ENCODE data around the gene ARL15. TPM values are rescaled to one million over a fixed set of nuclear protein-coding genes. Genes with fewer than 3 reads are reported as not detected.

Gene ARL15
- total and polyA plus RNA-seq, 2 of the 8 experiments (the other 6 are each of a cell fraction or from before 2014, with no cell fraction given) = 9.9 to 21.2 TPM

GRCh38 chr5:53893626-53894025 is 416.7 kb downstream of the ARL15 start:
- Histone ChIP-seq H2BK15ac (ENCODE audit: low read length) (no peak overlapping the region), H4K5ac (ENCODE audit: insufficient read length, low read depth, low read length) (no peak overlapping the region), H4K20me1 (replicated peaks in 1 of 2; ENCODE audit: control insufficient read depth in 1 of 2, insufficient read depth in 2 of 2, low read length in 2 of 2) (no peaks in the 10 kb centered on the region), H3K27ac (ENCODE audit: low read depth, low read length) (no peak overlapping the region), H2BK20ac (ENCODE audit: low read length) (no peak overlapping the region), H3K36me3 (ENCODE audit: control insufficient read depth in 2 of 4, insufficient read depth in 4 of 4, low read length in 3 of 4) (no peaks in the 10 kb centered on the region), H2AFZ (ENCODE audit: low read length) (no peak overlapping the region), H3K27me3 (replicated peaks in 1 of 4; ENCODE audit: control insufficient read depth in 3 of 4, extremely low read depth in 1 of 4, insufficient read depth in 3 of 4, low read length in 3 of 4) (no peaks in the 10 kb centered on the region), H3K79me1 (ENCODE audit: low read depth, low read length) (no peaks in the 10 kb centered on the region), H3K79me2 (ENCODE audit: control insufficient read depth in 1 of 2, insufficient read depth in 2 of 2, low read length in 2 of 2) (no peaks in the 10 kb centered on the region), H3K14ac (ENCODE audit: insufficient read length) (no peak overlapping the region), H2BK12ac (ENCODE audit: low read depth, low read length) (no peak overlapping the region), H3K4me1 (replicated peaks in 1 of 4; ENCODE audit: control insufficient read depth in 3 of 4, insufficient read depth in 4 of 4, low read length in 3 of 4) (no peaks in the 10 kb centered on the region), H3K9me3 (ENCODE audit: insufficient read depth in 2 of 2, low read depth in 1 of 2, low read length in 1 of 2) (no peaks in the 10 kb centered on the region; a peak in 1 of 4 replicates), H3K4me3 (ENCODE audit: extremely low read depth in 1 of 4, insufficient read depth in 2 of 4, low read depth in 3 of 4, low read length in 4 of 4) (no peak overlapping the region), H3K4me2 (ENCODE audit: insufficient read depth in 1 of 2, low read depth in 2 of 2, low read length in 2 of 2) (no peak overlapping the region), H3K4ac (replicated peaks; ENCODE audit: insufficient read length, low read depth, low read length) (no peak overlapping the region), H2BK5ac (ENCODE audit: low read depth, low read length) (no peak overlapping the region), H3K56ac (replicated peaks; ENCODE audit: insufficient read length, low read depth, low read length) (no peak overlapping the region), H3K9ac (replicated peaks in 1 of 4; ENCODE audit: extremely low read depth in 1 of 4, low read depth in 3 of 4, low read length in 3 of 4) (no peak overlapping the region), H3K23me2 (ENCODE audit: low read depth, low read length) (no peaks in the 10 kb centered on the region), H4K8ac (ENCODE audit: extremely low read depth, insufficient read depth, low read length) (no peak overlapping the region), H2BK120ac (replicated peaks; ENCODE audit: low read depth, low read length) (no peak overlapping the region), H4K91ac (replicated peaks; ENCODE audit: insufficient read length, low read length) (no peak overlapping the region), H3K23ac (ENCODE audit: insufficient read length) (no peak overlapping the region), H2AK5ac (ENCODE audit: low read depth, low read length) (no peak overlapping the region), H3K18ac (ENCODE audit: extremely low read depth, low read length) (no peak overlapping the region)
- DNase-seq (ENCODE audit: low read depth in 1 of 2, low spot score in 2 of 2) (no peak), FAIRE-seq (no peak)
- CTCF ChIA-PET (ENCODE audit: partially characterized antibody) = interaction anchor here (2.5 kb wide), 1 partner anchor 24 kb away, joined by 6 read pairs; no protein-coding TSS in a partner anchor
- POLR2A ChIA-PET (ENCODE audit: partially characterized antibody) = no interaction called here
- 91% methylated on average over 1 of the region's 1 CpG; no CpG with 5 or more reads in 1 of the 2 experiments for WGBS, 2 experiments (ENCODE audit: extremely low coverage in 1 of 2, insufficient coverage in 1 of 2, insufficient read length in 1 of 2, insufficient replicate concordance in 2 of 2, low coverage in 1 of 2, low lambda C conversion rate in 2 of 2, missing lambda C conversion rate in 1 of 2)
- TF ChIP-seq EGR1 (IDR thresholded peaks at IDR 0.05; ENCODE audit: borderline replicate concordance, low read depth, low read length) = no peak

Measured in H1 (cell line).